PC-9 (cell line): ENCODE data around the gene USH1G. TPM values are rescaled to one million over a fixed set of nuclear protein-coding genes. Genes with fewer than 3 reads are reported as not detected.

ENCODE experiments used
- BruUV-seq: library from RNA; stranded (reverse); fragments of 400-500 nt; replicated peaks from 2 replicates; lab custom pipeline; 2021; lab: Mats Ljungman, UMichigan
- CTCF ChIA-PET: fragments of 300-600 bp; sonication (Branson Sonifier 250); formaldehyde crosslinking; loops from one replicate; lab custom pipeline; 2022; ENCODE audit warnings: antibody characterized with exemption; lab: Charles Lee
- POLR2A ChIA-PET: fragments of 300-600 bp; sonication (Branson Sonifier 250); formaldehyde crosslinking; loops from one replicate; lab custom pipeline; 2022; ENCODE audit warnings: antibody characterized with exemption; ENCODE audit not compliant: unreplicated experiment; lab: Charles Lee
- DNase-seq, 2 experiments: peaks; one replicate each; pipeline versions ENCODE4 v3.0.0 to v3.0.0-alpha.2; 2015 to 2022; ENCODE audit warnings: mixed read lengths in 1 of 2
- H2AFZ ChIP-seq: fragments of 200-600 bp; sonication (generic); 2 replicates; pipeline ENCODE4 v1.8.1; 2017; ENCODE audit warnings: antibody characterized with exemption
- H3F3A ChIP-seq: fragments of 200-600 bp; sonication (generic); 2 replicates; pipeline ENCODE4 v1.8.1; 2017; ENCODE audit warnings: antibody characterized with exemption, mild to moderate bottlenecking, low read depth; ENCODE audit not compliant: insufficient read depth
- H3K27ac ChIP-seq: fragments of 200-600 bp; sonication (generic); 2 replicates; pipeline ENCODE4 v1.6.1; 2016; ENCODE audit warnings: mixed run types
- H3K27me3 ChIP-seq: fragments of 200-600 bp; sonication (generic); 2 replicates; pipeline ENCODE4 v1.6.1; 2016; ENCODE audit warnings: low read depth, mixed run types; ENCODE audit not compliant: insufficient read depth
- H3K36me3 ChIP-seq: fragments of 200-600 bp; sonication (generic); 2 replicates; pipeline ENCODE4 v1.6.1; 2016; ENCODE audit warnings: low read depth, mixed run types
- H3K4me1 ChIP-seq: fragments of 200-600 bp; sonication (generic); replicated peaks from 2 replicates; pipeline ENCODE4 v1.6.1; 2016; ENCODE audit warnings: mixed run types; ENCODE audit not compliant: insufficient read depth
- H3K4me2 ChIP-seq: fragments of 200-600 bp; sonication (generic); 2 replicates; pipeline ENCODE4 v1.6.1; 2017; ENCODE audit warnings: mixed run types
- H3K4me3 ChIP-seq: fragments of 200-600 bp; sonication (generic); 2 replicates; pipeline ENCODE4 v1.6.1; 2016; ENCODE audit warnings: mixed run types
- H3K79me2 ChIP-seq: fragments of 200-600 bp; sonication (generic); 2 replicates; pipeline ENCODE4 v1.6.1; 2017; ENCODE audit warnings: low read depth, mixed run types
- H3K9me2 ChIP-seq: fragments of 200-600 bp; sonication (generic); 2 replicates; pipeline ENCODE4 v1.8.1; 2017; ENCODE audit warnings: mild to moderate bottlenecking; ENCODE audit not compliant: insufficient read depth
- H3K9me3 ChIP-seq: fragments of 200-600 bp; sonication (generic); 2 replicates; pipeline ENCODE4 v1.8.1; 2016; ENCODE audit warnings: low read depth; ENCODE audit not compliant: insufficient read depth
- H4K20me1 ChIP-seq: fragments of 200-600 bp; sonication (generic); 2 replicates; pipeline ENCODE4 v1.8.1; 2017; ENCODE audit not compliant: insufficient read depth
- EZH2 ChIP-seq: fragments of 200-600 bp; sonication (generic); IDR thresholded peaks from 2 replicates; pipeline ENCODE4 v1.8.0; 2017; ENCODE audit warnings: antibody characterized with exemption, low read depth
- intact Hi-C: fragments of 100-400 bp; cut with micrococcal nuclease; formaldehyde crosslinking; loops from one replicate; pipeline ENCODE4 v1.10.0; 2022; ENCODE audit not compliant: unreplicated experiment
- total RNA-seq: library from RNA; stranded (reverse); gene quantifications from 2 replicates; pipeline ENCODE4 v1.2.3, GENCODE V29; 2021
- TF ChIP-seq, protein P1 (sequence below): fragments of 200-600 bp; sonication (generic); conservative IDR thresholded peaks from 2 replicates; pipeline ENCODE4 v1.6.1; 2017; ENCODE audit warnings: mixed run types, antibody characterized with exemption, mild to moderate bottlenecking, moderate library complexity

USH1G gene
- total RNA-seq, 1 experiment from 2014 or later = 0.22 TPM

GRCh38 chr17:74939534-74939933 is 16.5 kb upstream of the USH1G start:
- Histone ChIP-seq H2AFZ (no peak overlapping the region), H3F3A (peaks cover 13% of the 10 kb centered on the region; the same call in 1 of the 2 replicates), H3K27me3 (peaks cover 36% of the 10 kb centered on the region), H3K4me3 (no peak overlapping the region), H3K27ac (no peak overlapping the region), H4K20me1 (no peaks in the 10 kb centered on the region), H3K9me3 (no peaks in the 10 kb centered on the region), H3K4me1 (peaks cover 14% of the 10 kb centered on the region), H3K79me2 (no peaks in the 10 kb centered on the region), H3K9me2 (no peaks in the 10 kb centered on the region), H3K4me2 (no peak overlapping the region), H3K36me3 (no peaks in the 10 kb centered on the region)
- CTCF ChIA-PET = no interaction called here
- POLR2A ChIA-PET = no interaction called here
- BruUV-seq = no TSS peak
- no peak for DNase-seq
- TF ChIP-seq, protein P1, sequence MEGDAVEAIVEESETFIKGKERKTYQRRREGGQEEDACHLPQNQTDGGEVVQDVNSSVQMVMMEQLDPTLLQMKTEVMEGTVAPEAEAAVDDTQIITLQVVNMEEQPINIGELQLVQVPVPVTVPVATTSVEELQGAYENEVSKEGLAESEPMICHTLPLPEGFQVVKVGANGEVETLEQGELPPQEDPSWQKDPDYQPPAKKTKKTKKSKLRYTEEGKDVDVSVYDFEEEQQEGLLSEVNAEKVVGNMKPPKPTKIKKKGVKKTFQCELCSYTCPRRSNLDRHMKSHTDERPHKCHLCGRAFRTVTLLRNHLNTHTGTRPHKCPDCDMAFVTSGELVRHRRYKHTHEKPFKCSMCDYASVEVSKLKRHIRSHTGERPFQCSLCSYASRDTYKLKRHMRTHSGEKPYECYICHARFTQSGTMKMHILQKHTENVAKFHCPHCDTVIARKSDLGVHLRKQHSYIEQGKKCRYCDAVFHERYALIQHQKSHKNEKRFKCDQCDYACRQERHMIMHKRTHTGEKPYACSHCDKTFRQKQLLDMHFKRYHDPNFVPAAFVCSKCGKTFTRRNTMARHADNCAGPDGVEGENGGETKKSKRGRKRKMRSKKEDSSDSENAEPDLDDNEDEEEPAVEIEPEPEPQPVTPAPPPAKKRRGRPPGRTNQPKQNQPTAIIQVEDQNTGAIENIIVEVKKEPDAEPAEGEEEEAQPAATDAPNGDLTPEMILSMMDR = no peak
- TF ChIP-seq EZH2 = no peak
- intact Hi-C loops = no loop called here

DNA sequence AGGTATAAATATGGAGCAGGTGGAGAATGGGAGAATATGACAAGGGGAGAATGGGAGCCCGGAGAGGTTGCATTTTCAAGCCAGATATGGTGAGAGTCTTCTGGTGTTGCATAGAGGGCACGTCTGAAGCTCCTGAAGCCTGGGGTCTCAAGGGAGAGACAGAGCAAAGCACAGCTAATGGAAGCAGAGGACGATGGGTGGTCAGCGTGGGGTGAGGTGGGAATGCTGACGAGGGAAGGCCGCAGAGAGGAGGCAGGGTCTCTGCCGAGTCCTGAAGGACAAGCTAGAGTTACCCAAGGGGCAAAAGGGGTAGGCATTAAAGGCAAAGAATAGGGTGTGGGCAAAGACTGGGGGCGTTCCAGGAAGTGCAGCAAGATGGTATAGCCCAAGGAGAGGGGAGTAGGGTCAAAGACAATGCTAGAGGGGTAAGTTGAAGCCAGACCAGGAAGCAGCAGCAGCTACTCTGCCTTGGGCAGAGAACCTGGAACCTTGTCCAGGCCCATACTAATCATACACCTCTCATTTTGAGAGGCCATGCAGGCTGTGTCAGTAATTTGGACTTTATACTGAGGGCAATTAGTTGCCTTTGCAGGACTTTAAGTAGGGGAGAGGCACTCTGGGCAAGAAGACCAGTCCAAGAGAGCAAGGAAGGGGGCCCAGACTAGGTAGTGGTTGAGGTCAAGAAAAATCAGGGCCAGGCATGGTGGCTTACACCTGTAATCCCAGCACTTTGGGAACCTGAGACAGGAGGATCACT is 15.3 kb upstream of the USH1G start:
- no peaks in the 10 kb centered on the region for H3K9me2 ChIP-seq
- no peak overlapping the region for H2AFZ ChIP-seq
- TF ChIP-seq, protein P1 = no peak
- no peak for TF ChIP-seq EZH2
- peaks cover 41% of the 10 kb centered on the region for H3K27me3 ChIP-seq
- DNase-seq = no peak
- ChIA-PET CTCF (no interaction called here), POLR2A (interaction anchor here (0.6 kb wide), 1 partner anchor 25 kb away, joined by 4 read pairs; no protein-coding TSS in a partner anchor)
- H3K79me2 ChIP-seq = no peaks in the 10 kb centered on the region
- H3K4me3 ChIP-seq = no peak overlapping the region
- no peak overlapping the region for H3K4me2 ChIP-seq
- BruUV-seq = no TSS peak
- intact Hi-C loops = no loop called here
- no peaks in the 10 kb centered on the region for H4K20me1 ChIP-seq
- H3K27ac ChIP-seq = no peak overlapping the region
- peaks cover 4% of the 10 kb centered on the region; the same call in 1 of the 2 replicates for H3K4me1 ChIP-seq
- H3F3A ChIP-seq = peaks cover 6% of the 10 kb centered on the region; the same call in 1 of the 2 replicates
- H3K9me3 ChIP-seq = no peaks in the 10 kb centered on the region
- no peaks in the 10 kb centered on the region for H3K36me3 ChIP-seq

DNA sequence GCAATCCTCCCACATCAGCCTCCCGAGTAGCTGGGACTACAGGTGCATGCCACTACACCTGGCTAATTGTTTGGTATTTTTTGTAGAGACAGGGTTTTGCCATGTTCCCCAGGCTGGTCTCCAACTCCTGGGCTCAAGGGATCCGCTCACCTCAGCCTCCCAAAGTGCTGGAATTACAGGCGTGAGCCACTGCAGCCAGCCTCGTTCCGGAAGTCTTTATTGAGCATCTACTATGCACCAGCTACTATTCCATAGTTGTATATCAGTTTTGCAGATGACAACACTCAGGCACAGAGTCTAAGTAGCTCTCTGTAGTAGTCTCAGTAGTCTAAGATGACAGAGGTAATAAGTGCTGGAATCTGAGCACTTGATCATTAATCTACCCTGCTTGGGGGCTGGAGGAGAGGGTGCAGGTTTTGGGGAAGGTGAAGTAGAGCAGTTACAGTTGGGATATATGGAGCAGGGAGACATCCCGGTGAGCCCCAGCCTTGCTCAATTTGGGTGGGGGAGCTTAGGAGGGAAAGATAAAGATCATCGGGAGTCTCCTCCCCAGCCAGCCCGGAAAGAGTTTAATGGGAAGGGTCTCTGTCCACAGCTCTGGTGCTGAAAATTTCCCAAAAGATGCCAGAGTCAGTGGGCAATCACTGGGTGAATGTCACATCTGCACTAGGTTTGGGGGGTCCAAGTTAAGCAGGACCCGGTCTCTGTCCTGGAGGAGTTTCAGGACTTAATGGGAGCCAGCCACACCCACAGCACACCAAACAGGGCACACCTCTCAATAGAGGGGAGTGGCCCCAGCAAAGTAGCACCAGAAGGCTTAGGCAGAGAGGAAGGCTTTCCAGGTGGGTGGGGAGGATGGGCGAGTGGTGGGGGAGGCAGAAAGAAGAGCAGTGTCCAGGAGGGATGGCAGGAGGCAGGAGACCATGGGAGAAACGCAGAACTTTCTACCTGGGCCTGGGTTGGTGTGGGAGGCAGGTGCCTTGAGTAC is 14.3 kb upstream of the USH1G start:
- Histone ChIP-seq H3K4me3 (no peak overlapping the region), H3F3A (no peaks in the 10 kb centered on the region), H3K4me2 (no peak overlapping the region), H3K36me3 (no peaks in the 10 kb centered on the region), H3K9me3 (no peaks in the 10 kb centered on the region), H3K9me2 (no peaks in the 10 kb centered on the region), H2AFZ (no peak overlapping the region), H3K4me1 (no peaks in the 10 kb centered on the region), H4K20me1 (no peaks in the 10 kb centered on the region), H3K27ac (no peak overlapping the region), H3K79me2 (no peaks in the 10 kb centered on the region), H3K27me3 (peaks cover 46% of the 10 kb centered on the region)
- intact Hi-C loops = no loop called here
- no TSS peak for BruUV-seq
- no peak for TF ChIP-seq EZH2
- TF ChIP-seq, protein P1 = no peak
- ChIA-PET POLR2A (no interaction called here), CTCF (no interaction called here)
- no peak for DNase-seq
